Activated CD8-positive, alpha-beta memory T cell treated with anti-CD3 and anti-CD28 coated beads for 4 hours (primary cell): ENCODE data around the gene SUPT4H1.

ENCODE experiments used
- DNase-seq, 2 donors: peaks; one replicate each; pipeline ENCODE4 v3.0.0-alpha.2; 2020; ENCODE audit warnings: low read depth in 2 of 2

SUPT4H1 gene

DNA sequence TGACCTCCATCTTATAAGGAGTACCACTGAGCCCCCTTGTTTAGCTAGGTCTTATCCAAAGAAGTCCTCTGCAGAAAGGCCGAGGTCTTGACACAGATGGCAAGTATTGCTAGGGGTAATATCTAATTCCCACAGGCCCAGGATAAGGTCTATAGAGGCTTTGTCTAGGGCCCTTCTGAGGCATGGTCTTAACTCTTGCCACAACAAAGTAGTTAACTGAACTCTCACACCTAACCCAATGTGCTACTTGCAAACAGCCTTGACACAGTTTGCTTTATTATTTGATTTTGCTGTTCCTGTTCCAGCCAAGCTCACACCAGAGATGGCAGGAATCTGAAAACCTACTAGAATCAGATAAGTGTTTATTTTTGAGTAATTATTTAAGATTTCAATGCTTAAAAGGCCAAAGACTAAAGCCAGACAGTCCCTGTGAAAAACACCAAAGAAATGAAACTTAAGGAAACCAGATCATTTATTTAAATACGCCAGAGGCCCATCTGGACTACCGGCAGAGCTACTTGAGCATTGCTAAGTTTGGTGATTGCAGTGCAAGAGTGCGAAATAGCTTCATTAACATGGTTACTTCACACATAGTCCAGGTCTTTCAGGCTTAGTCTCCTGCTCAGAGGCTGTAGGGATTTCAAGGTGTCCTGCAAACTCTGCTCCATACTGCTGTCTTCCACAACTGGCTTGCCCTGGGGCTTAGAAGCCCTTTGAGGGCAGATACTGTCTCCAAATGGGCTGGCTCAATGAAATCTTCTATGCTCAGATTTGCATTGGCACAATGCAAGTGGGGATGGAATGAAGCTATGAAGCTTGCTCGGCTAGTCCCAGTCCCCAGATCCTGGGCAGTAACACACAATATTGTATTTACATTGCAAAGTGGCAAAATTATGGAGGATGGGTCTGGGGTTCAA, 28.5 kb upstream of the SUPT4H1 start:
- no peak for DNase-seq

DNA sequence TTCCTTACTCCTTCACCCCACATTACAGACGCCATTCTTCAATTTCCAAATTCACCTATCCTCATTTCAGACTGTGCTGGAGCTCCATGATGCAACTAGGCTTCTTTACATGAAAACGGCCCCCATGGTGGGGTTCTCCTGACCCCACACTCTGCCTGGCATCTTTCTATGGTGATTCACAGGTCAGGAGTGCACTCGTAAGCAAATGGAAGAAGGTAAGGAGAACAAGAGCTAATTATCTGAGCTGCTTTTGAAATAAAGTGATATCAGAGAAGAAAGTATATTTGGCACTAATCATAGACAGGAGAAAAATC, 27.5 kb upstream of the SUPT4H1 start:
- DNase-seq = no peak

DNA sequence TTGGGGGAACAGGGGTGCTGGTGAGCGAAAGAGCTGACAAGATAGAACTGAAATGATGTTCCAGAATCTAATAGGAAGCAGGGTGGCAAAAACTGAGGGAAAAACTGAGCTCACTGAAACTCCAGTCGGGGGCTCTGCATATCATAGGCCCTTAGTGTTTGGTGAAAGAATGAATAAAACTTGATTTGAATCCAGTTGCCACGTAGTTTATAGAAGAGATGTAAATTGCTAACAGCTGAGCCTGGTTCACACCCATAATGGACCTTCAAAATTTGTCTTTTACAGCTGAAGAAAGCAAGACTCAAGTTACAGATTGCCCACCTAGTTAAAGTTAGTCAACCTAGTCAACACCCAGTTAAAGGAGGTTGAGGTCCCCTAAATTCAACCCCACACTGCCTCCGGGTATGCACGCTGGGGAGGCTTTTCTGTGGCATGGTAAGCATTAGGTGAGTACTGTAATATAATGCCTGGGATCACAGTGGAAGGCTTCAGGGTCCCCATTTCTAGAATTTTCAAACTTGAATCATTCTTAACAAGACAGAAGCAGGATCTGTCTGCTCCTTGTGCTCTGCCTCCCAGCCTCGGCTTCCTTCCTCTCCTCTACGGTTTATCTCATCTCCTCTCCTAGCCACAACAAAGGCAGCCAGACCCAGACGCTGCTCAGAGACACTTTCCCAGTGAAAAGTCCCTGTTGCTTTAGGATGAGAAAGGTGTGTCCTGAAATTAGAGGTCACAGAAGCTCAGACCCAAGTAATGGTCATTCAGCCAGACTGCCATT, 26.9 kb upstream of the SUPT4H1 start:
- no peak for DNase-seq

- DNase-seq = no peak
Observed at GRCh38 chr17:58377661-58378060, 25.7 kb upstream of the SUPT4H1 start.

- no peak for DNase-seq
Observed at GRCh38 chr17:58377093-58377601, 25.1 kb upstream of the SUPT4H1 start.

- DNase-seq = no peak
Observed at GRCh38 chr17:58376472-58377000, 24.5 kb upstream of the SUPT4H1 start.

GRCh38 chr17:58375811-58376210, 23.8 kb upstream of the SUPT4H1 start:
- DNase-seq = no peak

GRCh38 chr17:58375256-58375655, 23.3 kb upstream of the SUPT4H1 start:
- no peak for DNase-seq

- DNase-seq = no peak
Observed at GRCh38 chr17:58373923-58374322, 21.9 kb upstream of the SUPT4H1 start.

DNA sequence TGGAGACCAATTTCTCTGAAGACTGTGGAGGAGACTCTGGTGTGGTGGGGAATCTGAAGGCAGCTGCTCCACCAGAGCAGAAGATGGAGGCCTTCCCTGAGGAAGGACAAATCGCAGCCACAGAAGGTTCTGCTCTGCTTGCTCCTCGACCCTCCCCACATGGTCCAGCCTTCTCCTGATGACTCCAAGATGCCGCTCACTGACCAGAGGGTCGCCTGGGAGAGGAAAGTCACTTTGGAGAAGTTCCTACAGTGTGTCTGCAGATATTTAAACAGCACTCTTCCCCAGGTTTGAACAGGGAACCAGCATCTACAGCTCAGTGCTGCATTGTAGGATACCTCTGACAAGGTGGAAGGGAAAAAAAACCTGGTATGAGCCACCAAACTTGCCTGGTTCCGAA, 21.0 kb upstream of the SUPT4H1 start:
- DNase-seq = no peak

GRCh38 chr17:58371300-58371950, 19.4 kb upstream of the SUPT4H1 start:
- no peak for DNase-seq

DNA sequence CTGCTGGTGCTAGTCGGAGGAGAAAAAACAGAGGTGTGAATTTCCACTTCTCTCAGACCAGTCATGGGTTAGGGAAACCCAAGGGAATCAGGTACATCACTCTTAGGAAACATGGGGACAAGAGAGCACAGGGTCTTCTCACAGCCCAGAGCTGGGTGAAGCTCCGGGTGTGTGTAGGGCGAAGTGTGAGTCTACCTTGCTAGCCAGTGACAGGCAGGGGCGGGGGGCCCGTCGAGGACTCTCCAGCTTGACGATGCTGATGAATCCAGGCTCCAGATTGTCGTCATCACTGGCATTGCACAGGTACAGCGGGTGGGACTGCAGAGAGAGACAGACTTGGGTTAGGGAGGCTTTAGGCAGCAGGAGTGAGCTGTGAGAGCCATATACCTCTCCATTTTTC, 18.7 kb upstream of the SUPT4H1 start:
- no peak for DNase-seq

DNA sequence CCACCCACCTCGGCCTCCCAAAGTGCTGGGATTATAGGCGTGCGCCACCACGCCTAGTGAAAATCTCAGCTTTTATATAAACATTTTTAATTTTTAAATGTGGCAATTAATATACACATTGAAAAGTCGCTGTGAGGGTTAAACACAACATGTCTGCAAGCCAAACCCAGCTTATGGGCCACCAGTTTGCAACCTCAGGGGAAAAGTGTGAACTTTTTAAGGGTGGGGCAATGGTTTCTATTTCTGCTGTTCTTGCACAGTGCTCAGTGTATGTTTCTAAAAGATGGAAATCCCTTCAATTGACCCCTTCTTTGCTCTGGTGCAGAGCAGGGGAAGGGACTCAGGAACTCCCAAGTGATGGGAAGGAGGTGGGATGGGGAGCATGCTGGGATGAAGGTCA, 18.3 kb upstream of the SUPT4H1 start:
- DNase-seq = no peak

DNA sequence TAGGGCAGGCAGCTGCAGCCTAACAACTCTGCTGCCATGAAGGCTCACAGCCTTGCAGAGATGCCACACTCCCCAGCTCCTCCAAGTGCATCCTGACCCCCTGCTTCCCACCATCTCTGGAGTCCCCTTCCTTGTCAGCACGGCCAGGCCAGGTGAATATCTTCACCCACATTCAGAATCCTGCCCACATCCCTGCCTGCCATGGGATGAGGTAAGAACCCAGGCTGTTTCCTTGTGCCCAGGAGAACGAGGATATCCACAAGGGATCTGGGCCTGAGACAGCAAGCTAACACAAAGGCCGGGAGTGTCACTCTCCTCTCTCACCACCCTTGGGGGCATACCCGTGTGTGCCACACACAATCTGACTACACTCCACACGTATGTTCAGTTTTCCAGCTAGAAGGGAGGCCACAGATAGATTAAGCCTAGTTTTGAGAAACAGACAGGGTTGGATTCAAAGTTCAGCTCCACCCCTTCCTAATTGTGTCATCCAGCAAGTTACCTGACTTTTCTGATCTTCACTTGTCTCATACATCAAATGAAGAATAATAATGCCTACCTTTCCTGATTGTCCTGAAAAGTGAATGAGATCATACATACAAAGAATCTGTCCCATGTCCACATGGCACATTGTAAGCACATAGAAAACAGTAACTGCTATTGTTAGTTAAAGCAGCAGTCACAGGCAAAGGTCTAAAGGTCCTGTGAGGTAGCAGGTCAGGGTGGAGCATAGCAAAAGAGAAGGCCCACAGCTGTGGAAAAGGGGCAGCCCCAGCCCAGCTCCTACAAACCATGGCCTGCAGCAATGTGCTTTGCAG, 17.4 kb upstream of the SUPT4H1 start:
- DNase-seq = no peak

- DNase-seq = no peak
Observed at GRCh38 chr17:58368860-58369213, 16.8 kb upstream of the SUPT4H1 start.

DNA sequence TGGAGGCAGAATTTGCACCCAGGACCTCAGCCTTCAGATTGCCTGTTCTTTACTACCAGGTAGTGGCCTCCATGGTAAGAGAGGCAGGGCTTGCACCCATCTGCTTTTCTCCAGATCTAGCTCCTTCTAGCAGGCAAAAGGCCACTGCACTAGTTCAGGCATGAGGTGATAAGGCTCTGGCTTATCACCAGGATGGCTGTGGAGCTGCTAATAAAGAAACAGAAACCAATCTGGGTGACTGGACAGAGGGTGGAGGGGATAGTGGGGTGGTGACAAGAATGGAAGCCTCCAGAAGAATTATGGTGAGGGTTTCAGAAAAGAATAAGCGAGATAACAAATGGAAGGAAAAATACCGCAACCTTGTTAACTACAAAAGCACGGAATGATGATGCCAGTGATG, 15.5 kb upstream of the SUPT4H1 start:
- DNase-seq = no peak

GRCh38 chr17:58365980-58366595, 14.1 kb upstream of the SUPT4H1 start:
- DNase-seq = no peak

DNA sequence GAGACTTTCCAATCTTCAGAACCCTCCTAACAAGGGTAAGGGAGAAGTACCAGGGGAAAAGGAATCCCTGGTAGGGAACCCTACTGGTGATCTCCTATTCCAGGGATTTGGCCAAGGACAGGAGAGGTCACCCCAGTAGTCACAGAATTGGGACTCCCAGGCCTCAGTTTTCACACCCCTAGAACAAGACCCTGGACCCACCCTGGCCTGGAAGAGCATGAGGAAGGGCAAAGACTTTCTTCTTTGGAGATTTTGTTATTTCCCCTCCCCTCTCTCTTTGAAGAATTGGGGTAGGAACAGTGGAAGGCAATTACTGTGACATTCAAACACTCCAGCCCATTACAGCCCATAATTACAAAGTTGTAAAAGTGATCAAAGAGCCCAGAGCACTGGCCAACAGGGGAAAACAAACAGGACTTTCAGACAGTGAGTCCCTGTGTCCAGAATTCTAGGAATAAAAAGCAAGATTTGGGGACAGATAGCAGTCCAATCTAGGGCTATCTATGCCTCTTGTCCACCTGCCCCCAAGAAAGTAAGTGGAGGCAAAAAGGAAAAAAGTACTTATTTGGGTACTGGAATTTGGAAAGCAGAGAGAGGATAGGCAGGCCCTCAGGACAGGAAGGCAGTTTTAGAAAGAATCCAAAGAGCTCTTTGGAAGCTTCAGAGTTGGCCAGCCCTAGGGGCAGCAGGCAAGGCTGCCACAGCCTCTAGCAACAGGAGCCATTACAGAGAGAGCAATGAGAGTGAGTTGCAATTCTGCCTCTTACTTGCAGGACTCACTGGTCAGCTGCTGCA, 13.4 kb upstream of the SUPT4H1 start:
- DNase-seq = no peak

DNA sequence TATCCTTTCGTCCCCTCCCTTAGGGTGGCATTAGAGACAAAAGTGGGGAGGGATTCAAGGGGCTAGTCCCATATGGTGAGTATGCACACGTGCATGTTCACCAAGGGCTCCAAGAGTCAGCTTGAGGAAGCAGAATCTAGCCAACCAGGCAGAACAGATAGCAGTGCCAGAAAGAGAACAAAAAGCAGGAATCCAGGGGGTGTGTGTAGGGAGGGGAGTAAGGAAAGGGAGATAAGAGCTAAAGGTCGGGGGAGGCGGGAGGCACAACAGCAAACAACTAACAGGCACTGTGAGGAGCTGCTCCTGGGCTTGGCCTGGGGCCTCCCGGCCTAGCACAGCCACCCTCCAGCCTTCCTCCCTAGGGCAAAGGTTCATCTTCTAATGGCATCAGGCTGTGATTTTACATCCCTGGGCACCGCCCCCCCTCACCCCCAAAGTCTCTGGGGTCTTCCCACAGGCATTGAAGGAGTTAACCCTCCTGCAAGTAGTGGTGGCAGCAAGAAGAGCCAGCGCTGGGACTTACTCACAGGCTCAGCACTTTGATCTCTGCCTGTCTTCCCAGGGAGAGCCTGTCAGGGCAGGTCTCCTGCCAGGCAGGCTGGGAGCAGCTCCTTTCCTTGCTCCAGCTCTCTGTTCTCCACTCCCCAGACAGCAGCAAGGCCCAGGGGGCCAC, 12.4 kb upstream of the SUPT4H1 start:
- DNase-seq = no peak
